Activated CD4-positive, alpha-beta T cell treated with anti-CD3 and anti-CD28 coated beads for 4 hours (primary cell): ENCODE results near the gene CIBAR2.
A peak's percentile ranks its signal among the peaks of the same experiment; 100 is the strongest.

Experiments used
- DNase-seq, 2 donors: peaks; one replicate each; pipeline ENCODE4 v3.0.0-alpha.2; 2020

The CIBAR2 gene

DNA sequence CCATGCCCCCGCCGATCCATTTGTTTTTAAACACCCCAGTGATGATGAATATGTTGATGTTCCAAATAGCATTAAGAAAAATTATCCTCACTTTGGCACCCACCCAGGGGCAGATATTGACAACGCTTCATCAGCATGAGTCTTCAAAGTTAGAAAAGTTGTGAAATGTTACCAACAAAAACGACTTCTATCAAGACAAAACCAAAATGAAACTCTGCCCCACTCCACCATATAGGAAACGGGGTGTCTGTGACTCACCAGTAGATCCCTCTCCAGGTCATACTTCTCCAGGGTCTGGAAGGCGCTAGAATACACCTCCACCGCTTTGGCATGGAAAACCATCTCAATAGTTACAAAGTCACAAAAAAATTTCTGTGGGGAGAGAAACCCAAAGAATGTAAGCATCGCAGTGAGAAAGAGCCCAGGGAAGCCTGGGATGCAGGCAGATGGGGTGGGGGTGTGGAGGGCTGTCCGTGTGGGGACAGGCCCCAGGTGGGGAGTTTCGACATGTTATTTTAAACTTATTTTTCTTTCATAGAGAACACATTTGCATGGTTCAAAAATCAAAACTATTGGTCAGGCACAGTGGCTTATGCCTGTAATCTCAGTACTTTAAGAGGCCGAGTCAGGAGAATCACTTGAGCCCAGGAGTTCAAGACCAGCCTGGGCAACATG lies 10.2 kb downstream of the CIBAR2 start:
- DNase-seq = no peak

DNA sequence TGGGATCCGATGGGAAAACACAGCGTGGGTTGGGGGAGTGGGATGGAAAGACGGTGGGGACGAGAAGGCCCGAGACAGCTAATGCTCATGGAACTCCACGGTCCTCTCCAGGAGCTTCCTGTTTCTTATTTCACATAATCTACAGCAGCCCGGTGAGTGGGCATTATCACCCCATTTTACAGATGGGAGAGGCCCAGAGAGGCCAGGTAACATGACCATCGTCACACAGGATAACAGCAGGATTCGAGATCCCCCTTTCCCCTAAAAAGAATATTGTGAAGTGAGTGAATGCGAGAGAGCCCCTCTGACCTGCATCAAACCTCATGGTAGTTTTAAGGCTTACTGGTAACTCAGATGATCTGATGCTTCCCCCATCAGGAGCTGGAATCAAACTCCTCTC lies 12.0 kb downstream of the CIBAR2 start:
- DNase-seq = no peak

DNA sequence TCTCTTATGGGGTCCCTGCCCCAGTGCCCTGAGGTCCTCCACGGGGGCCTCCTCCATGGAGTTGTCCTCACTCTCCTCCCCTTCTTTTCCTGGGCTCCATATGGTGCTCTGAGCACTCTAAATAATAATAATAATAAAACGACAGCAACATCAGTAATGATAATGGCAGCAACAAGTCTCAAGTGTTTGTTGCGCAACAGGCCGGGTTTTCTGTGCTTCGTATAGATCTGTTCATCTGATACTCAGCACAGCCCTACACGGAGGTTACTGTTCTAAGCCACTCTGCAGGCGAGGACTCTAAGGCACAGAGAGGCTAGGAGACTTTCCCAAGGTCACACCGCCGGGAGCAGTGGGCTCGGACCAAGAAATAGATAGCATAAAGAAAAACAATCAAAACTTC lies 13.7 kb downstream of the CIBAR2 start:
- DNase-seq = no peak

DNA sequence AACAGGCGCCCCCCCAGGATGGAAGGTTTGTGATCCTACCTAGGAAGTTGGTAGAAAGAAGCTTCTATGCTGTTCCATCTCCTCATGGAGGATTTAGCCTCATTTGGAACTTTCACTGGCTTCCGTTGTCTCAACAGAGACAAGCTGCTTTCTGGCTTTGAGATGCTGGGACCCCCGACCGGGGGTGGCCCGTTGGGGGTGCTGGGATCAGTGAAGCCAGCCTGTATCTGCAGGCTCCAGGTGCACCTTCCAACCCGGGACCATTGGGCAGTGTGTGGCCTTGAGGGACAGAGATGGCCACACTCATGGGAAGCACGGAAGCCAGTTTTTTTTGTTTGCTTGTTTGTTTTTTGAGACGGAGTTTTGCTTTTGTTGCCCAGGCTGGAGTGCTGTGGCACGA lies 15.4 kb downstream of the CIBAR2 start:
- no peak for DNase-seq

DNA sequence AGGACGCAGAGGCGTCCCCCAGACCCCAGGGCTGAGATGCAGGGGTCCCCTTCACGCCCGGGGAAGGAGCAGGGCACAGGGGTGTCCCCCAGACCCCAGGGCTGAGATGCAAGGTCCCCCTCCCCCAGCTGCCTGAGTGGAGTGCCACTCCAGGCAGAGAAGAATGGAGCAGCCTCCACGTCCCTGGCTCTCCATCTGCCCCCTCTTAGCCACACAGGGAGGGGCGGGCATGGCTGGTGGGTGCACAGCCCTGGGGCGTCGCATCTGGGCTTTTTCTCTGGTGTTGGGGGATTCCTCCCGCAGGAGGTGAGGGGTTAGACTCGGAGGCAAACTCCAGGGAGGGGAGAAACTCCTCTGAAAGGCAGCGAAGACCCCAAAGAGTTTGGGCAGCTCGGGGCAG lies 17.5 kb downstream of the CIBAR2 start:
- no peak for DNase-seq

DNA sequence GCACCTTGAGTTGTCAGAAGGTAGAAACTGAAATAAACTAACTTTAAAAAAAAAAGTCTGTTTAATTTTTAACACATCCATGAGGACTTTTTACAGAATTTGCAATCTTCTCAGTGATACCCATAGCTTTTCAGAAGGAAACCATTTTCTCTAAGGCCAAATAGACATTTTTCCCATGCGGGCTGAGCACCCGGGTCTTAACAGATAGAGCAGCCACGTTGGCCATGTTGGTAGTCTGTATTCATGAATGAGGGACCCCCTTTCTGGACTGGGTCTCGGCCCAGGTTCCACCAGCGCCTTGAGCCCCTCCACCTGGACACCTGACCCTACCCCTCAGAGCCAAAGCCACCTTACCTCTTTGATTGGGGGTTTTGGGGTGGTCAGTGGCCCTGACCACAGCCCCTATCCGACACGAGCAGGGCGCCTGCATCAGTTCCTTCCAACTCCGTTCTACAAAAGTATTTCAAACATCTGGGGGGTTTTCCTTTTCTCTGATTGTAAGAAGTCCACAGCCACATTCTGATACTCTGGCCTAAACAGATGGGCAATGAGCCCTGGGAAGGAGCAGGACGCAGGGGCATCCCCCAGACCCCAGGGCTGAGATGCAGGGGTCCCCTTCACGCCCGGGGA lies 18.0 kb downstream of the CIBAR2 start:
- DNase-seq = no peak

DNA sequence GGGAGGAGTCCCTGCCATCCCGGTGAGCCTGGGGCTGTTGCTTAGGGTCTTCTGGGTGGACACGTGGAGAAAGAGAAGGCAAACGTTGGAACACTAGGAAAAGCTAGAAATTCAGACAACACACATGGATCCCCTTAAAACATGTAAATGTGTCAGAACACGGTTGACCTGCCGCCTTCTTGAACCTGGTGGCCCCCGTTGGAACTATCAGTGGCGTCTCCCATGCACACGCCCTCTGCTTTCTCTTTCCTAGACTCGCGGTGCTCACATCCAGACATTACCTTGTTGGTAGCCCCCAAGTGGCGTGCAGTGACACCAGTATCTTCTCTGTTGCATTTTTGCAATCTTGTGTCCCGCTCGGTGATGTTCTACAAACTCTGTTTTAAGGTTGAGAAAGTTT lies 18.6 kb downstream of the CIBAR2 start:
- DNase-seq = no peak

DNA sequence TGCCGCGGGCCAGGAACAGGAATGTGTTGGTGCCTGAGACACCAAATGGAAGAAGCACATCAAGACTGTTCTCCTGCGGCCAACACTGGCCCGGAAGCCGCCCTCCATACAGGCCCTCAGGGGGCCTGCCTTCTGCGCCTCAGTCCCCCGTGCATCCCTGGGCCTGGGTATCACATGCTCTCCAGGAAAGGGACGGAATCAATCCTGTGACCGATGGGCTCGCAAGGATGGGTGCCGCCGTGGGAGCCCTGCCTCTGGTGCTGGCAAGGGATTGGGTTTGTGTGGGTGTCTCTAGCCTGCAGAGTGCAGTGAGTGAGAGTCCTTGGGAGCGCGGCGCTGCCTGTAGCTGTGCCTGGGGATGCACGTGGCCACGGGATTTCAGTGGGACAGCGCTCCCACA lies 19.4 kb downstream of the CIBAR2 start:
- no peak for DNase-seq

DNA sequence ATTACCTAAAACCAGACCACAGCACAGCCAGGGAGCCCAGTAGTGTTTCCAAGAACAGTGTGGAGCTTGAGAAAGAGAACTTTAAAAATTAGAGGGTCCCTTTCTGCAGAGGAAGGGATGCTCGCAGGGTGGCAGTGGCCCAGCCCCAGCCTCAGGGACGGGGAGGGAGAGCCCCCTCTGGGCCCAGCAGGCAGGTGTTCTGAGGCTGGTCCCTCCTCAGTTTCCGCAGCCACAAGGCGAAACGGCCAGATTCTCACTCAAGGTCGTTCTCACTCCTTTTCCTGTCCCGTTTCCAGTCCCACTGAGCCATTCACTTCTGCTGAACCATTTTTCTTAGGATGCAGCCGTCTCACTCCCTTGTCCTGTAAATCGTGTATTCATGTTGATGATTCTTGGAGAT lies 20.0 kb downstream of the CIBAR2 start:
- DNase-seq = no peak

DNA sequence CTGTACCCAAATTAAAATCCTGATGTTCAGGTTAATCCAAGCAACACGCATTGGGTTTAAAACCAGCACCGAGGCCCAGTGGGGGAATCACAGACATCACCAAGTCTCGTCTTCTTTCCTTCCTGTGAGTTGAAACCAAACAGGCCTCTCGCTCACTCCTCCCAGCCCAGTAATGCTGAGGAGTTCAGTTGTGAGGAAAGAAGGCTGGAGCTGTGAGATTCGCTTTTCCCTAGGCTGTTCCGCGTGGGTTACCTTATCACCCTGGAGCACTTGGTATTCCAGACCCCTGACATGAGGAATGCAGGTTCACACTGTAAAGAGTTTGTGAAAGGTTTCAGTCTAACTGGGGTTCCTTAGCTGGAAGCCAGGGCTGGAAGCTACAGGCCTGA lies 20.8 kb downstream of the CIBAR2 start:
- no peak for DNase-seq

DNA sequence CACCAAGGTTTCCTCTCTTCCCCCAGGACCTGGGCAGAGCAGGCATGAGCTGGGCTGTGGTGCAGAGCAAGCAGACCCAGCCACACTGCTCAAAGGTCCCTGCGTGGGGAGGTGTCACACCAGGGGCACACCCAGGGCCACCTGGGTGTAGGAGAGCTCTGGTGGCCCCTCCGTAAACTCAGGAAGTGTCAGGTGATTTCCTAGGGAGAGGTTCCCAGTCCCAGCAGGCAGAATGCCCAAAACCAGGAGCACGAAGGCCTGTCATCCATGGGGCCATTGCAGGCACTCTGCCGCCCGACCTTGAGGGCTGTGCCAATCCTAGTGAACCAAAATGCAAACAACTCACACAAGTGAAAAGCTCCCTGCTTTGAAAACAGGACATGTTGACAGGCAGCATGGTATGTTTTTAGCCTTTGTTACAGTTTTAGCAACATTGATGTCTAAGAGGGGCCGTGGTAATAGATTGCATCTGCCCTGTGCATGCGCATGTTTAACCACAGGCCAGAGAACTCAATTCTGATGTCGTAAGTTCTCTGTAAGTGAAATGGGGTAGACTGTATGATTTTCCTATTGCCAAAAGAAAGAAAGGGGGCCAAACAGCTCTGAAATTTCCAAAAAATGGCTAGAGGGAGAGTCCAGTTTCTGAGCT lies 21.3 kb downstream of the CIBAR2 start:
- DNase-seq = no peak

DNA sequence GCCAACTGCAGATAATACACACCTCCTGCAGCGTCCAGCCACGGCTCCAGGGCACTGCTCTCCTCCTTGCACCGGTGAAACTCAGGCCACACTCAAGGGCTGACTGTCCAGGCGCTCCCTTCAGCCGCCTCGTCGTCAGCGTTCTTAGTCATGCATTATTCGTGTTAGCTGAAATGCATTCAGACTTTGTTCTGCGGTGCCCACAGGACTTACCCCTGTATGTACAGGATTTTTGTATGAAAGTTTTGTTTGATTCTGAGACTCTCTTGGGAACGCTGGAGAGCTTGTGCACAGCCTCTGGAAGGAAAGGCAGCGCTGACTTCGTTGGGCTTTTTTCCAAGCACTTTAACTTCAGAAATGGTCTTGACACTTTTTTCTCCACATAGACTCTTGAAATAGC lies 22.1 kb downstream of the CIBAR2 start:
- no peak for DNase-seq

DNA sequence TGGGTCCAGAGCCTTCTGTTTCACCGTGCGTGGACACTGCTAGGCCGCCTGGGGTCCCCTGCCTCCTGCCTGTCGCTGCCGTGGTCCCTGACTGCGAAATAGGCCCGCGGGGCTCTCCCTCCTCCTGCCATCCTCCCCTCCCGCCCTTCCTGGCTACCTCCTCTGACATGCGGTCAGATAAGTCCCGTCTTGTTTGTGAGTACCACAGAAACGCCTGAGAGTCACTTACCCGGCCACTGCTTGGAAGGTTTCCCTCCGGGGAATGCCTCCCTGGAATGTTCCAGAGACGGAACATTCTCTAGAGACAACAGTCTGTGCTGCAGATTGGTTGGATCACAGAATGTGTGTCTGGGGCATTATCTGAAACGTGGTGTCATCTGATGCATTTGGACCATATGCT lies 22.7 kb downstream of the CIBAR2 start:
- no peak for DNase-seq

DNA sequence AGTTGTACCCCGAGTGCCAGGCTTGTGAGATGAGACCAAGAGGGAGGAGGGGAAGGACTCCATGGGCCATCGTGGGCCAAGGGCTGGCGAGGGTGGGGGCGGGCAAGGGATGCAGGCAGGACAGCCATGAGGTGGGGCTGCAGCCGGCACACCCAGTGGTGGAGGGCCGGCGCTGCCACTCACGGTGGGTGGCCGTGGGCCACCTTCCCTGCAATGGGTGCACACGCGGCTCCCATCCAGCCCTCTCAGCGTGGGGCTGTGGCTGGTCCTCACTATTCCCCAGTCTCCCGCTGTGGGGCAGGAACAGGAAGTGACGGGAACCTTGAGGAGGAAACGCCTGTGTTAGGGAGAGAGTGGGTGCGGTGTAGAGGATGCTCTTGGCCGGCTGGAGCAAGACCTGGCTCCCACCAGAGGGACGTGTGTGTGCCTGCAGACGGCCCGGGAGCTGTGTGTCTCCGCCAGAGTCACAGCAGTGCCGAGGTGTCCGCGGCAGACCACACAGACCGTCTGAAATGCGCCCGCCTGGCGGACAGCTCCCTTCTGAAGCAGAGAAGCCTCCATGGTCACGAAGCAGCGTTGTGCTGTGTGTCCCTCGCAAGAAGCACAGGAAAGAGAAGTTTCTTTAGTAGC lies 23.6 kb downstream of the CIBAR2 start:
- DNase-seq = no peak

DNA sequence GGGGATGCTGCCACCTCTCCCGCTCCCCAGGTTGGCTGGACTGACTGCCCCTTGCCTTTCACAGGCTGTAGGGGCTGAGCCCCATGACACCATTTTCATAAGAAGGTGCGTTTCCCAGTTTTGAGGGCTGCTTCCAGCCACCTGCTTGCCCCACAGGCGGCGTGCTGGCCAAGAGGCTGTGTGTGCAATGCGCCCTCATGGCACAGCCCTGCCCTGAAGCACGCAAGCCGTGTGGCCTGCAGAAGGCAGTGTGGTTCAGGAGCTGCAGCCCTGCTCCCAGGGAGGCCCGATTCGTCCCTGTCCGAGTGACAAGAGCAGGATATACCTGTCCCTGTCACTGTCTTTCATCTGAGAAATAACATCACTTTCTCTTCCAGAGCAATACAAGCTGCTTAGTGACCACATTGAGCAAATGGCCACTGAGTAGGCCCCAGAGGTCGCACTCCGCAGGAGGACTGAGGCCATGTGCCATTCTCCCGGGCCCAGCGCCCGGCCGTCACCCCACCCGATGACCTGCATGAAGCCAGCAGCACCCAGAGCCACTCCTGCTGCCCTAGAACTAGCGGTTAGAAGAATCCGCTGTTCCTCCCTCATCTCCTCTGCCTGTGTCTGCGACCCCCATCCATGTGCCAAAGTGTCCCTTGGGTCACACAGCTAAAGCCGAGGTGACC lies 24.2 kb downstream of the CIBAR2 start:
- no peak for DNase-seq

DNA sequence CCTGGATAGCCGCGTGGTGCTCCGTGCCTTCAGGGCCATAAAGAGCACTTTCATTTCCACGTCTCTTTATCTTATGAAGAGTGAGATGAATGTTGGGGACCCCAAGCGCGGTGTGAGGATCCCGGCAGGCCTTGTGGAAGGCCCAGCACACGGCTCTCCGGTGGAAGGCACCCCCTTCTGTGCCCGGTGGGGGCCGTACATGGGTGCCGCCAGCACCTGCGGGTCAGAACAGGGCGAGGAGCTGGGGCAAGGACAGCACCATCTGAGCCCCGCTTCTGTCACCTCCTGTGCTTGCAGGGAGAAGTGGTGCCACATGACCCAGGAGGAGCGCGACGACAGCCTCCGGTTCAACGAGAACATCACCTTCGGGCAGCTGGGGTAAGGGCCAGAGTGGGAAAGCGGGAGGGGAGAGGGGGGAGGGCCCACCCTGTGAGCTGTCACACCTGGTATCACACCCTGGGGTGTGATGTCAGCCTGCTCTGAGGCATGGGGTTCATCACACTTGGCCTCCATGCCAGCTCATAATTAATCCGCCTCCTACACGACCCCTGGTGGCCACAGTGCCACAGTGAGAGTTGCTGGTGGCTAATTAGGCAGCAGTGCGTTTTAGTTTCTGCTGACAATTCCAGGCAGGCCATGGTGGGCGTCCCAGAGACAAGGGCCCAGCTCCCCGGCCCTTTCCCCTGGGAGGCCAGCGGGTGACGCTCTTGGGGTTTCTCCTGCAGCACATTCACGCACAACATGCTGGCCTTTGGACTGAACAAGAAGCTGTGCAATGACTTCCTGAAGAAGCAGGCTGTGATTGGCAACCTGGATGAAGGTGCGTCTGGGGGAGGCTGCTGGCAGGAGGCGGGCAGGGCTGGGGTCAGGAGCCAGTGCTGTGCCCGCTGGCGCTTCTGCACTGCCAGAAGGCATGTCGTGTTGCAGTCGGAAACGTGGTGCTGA lies 25.7 kb downstream of the CIBAR2 start:
- DNase-seq = peak; percentile 76

DNA sequence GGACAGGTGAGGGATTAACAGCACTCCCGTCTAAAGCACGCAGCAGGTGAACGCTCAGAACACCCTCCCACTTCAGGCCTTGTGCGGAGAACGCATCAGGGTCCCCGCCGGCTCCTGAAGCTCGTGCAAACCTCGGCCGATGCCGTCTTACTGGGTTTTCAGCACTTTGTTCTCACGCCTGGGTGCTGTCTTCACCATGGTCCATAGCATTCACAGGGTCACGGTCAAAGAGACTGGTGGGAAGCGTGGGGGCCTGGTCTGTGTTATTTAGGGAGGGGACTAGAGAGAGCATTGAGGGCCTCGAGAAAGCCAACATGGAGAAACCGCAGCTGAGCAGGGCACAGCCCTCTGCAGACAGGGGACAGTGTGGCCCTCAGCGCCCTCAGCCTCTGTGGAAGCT lies 26.6 kb downstream of the CIBAR2 start:
- DNase-seq = no peak

DNA sequence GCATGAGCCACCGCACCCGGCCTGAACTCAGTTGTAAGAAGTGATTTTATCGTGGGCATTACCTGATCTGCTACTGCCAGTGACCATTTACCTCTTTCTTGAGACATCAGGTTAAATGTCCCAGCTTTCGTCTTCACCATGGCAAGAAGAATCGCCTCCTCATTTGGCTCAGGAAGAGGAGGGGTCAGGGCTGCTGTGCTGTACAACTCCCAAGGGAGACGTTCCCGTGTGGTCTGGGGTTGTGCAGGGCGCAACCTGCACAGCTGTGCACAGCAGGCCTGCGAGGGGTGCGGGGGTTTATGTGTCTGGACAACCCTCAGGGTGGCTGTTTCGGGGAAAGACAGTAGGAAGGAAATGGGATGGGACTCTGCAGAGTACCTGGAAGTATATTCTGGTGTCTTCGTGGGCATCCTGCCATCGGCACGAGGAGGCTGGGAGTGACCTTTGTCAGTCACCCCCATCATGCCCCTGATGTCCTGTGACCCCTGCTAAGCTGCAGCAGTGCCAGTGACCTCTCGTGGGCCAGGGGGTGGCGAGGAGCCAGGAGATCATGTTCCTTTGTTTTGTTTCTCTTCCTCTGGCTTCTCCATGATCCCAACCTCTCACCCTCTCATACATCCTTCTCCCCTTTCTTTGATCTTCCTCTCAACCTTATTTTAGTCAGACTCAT lies 27.3 kb downstream of the CIBAR2 start:
- no peak for DNase-seq

DNA sequence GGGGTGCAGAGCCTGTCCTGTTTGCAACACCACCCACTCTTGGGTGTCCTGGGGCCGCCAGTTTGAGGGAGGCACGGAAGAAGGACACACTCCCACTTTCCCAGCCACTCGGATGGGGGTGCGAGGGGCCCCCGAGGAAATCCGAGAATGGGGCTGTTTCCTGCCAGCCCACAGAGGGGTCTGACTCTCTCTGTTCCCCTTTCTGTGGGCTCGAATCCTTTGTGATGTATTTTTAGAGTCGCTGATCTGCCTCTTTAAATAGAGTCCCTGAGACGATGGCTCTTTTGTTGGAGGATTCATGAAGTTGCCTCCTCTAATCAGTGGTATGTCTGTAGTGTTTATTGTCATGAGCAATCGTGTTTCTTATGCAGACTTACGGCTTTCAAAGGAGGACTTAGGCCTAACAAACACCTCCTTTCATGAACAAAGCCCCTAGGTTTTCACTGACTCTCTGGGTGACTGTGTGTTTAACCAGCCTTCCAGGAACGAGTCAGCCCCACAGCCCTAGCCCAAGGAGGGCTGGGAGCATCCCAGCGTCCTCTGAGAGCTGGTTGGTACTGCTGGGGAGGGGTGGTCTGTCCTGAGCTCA lies 29.1 kb downstream of the CIBAR2 start:
- DNase-seq = no peak

DNA sequence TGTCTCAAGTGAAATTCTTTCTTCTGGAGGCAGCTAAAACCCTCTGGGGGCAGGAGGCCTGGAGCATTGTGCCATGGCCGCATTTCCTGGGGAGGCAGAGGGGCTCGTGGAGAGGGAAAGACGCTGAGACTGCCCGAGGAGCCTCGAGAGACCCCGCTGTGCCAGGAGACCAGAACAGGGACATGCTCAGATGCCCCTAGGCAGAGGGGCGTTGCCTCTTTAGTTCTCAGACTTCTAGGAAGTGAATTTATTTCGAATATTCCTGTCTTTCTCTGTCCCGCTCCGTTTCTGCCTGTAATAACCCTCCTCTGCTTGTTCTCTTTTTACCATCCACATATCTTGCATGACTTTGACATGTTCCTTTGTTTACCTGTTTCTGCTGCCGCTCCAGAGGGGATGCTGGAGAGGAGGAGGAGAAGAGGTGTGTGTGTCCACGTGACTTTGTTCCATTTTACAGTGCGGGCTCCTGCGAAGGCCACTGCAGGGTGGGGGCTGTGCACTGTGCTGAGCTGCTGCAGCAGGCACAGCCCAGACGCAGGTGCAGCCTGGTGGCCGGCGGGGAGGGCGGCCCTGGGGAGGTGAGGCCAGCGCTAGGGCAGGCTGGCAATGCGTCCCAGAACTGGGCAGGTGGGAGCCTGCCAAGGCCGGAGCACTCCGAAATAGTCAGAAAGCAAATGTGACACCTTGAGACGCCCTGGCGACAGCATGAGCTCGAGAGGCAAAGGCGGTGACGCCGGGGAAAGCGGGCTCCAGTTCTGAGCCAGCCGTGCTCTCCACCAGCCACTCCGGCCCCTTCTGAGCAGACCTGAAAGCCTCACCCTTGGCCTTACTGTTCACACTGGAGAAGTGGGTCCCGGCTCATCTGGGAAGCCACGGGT lies 29.9 kb downstream of the CIBAR2 start:
- DNase-seq = no peak
